GM21737 (cell line): ENCODE data around the gene EMX1.
A peak's percentile ranks its signal among the peaks of the same experiment; 100 is the strongest.
"Not testable (repeated sequence)": the region's sequence is repeated elsewhere in the genome, so short reads cannot be mapped to it uniquely, and the experiment has no call there.

Experiments used
- ATAC-seq: cut with Tn5 transposase; IDR thresholded peaks from one replicate; pipeline ENCODE4 v1.9.1; 2021; ENCODE audit warnings: mild to moderate bottlenecking, moderate library complexity; ENCODE audit not compliant: unreplicated experiment

Gene EMX1

GRCh38 chr2:72900191-72900825 lies 17.0 kb upstream of the EMX1 start:
- no peak for ATAC-seq

- no peak for ATAC-seq
Measured at GRCh38 chr2:72901426-72901825, 15.9 kb upstream of the EMX1 start.

GRCh38 chr2:72907369-72907768 lies 9.9 kb upstream of the EMX1 start:
- ATAC-seq = not testable (repeated sequence)

GRCh38 chr2:72908741-72909140 lies 8.6 kb upstream of the EMX1 start:
- no peak for ATAC-seq

- no peak for ATAC-seq
Measured at GRCh38 chr2:72911256-72911655, 6.1 kb upstream of the EMX1 start.

- ATAC-seq = no peak
Measured at GRCh38 chr2:72913486-72914205, 3.7 kb upstream of the EMX1 start.

GRCh38 chr2:72914206-72914559 lies 3.1 kb upstream of the EMX1 start:
- no peak for ATAC-seq

GRCh38 chr2:72914589-72915319 lies 2.6 kb upstream of the EMX1 start:
- ATAC-seq = no peak

- no peak for ATAC-seq
Measured at GRCh38 chr2:72915320-72915906, 1.9 kb upstream of the EMX1 start.

- peak; percentile 40 for ATAC-seq
Measured at GRCh38 chr2:72915907-72916742, 1.2 kb upstream of the EMX1 start.

- no peak for ATAC-seq
Measured at GRCh38 chr2:72916743-72917137, 579 bp upstream of the EMX1 start.

- ATAC-seq = no peak
Measured at GRCh38 chr2:72917877-72918553, 696 bp downstream of the EMX1 start.

- no peak for ATAC-seq
Measured at GRCh38 chr2:72919414-72920317, 2.3 kb downstream of the EMX1 start.

- no peak for ATAC-seq
Measured at GRCh38 chr2:72920318-72921087, 3.2 kb downstream of the EMX1 start.

- ATAC-seq = no peak
Measured at GRCh38 chr2:72921088-72921851, 4.0 kb downstream of the EMX1 start.

GRCh38 chr2:72921853-72922252 lies 4.5 kb downstream of the EMX1 start:
- ATAC-seq = no peak

- ATAC-seq = no peak
Measured at GRCh38 chr2:72923833-72924352, 6.6 kb downstream of the EMX1 start.
